ENCODE measurements around the gene SNAPC2. TPM values are rescaled to one million over a fixed set of nuclear protein-coding genes. Genes with fewer than 3 reads are reported as not detected.

SNAPC2 gene
- total and polyA plus RNA-seq, 12 donors, result 8.2 to 38.2 (median 20.9) TPM

DNA sequence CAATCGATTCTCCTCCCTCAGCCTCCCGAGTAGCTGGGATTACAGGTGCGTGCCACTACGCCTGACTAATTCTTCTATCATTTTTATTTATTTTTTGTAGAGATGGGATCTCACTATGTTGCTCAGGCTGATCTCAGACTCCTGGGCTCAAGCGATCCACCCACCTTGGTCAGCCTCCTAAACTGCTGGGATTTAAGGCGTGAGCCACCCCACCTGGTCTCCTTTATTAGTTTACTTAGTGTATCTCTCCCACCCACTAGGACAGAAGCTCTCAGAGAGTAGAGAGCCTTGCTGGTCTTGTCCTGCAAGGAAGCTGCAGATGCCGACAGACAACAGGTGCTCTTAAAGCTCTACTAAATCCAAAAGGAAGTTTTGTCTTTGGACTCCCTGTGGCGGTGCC is 34.3 kb upstream of the SNAPC2 start:
- Histone ChIP-seq H3K27me3 (no peaks in the 10 kb centered on the region), H3K36me3 (replicated peaks in 1 of 2) (no peaks in the 10 kb centered on the region), H3K4me3 (no peak overlapping the region), H3K4me1 (replicated peaks in 1 of 2) (peaks cover 0 to 4% of the 10 kb centered on the region in 2 donors), H3K27ac (no peak overlapping the region), H3K9me3 (replicated peaks in 1 of 3) (no peaks in the 10 kb centered on the region)
- DNase-seq, result no peak
- intact Hi-C loops (cut with DNase I), result no loop called here
- 81 to 93% (median 90%) methylated on average over 8 of the region's 8 CpGs for WGBS, 4 donors
- TF ChIP-seq POLR2A (IDR thresholded peaks at IDR 0.05), result no peak

DNA sequence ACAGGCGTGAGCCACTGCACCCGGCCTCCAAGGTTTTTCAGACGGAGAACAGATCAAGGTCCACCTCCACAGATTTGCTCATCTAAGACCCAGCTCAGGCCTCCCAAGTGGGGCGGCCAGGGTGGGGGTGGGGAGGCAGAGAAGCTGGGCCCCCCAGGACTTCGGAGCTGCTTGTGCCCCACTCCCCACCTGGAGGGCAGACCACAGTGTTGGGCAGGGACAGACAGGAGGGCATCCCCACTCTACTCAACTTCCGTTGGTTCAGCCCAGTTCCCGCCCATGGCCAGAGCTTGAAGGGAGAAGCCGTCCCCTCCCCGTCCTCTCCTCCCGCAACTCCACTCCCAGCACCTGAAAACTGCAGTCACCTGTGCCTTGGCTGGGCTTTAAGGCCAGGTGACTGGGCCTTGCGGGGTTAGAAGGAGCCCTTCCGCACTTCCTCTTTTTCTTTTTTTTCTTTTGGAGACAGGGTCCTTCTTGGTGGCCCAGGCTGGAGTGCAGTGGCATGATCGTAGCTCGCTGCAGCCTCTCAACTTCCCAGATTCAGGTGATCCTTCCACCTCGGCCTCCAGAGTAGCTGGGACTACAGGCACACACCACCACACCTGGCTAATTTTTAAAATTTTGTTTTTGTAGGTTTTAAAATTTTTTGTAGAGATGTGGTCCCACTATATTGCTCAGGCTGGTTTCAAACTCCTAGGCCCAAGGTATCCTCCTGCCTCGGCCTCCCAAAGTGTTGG is 32.6 kb upstream of the SNAPC2 start:
- Histone ChIP-seq H3K9me3 (replicated peaks in 1 of 3) (no peaks in the 10 kb centered on the region), H3K4me3 (no peak overlapping the region), H3K36me3 (replicated peaks in 1 of 2) (no peaks in the 10 kb centered on the region), H3K27me3 (no peaks in the 10 kb centered on the region), H3K4me1 (replicated peaks in 1 of 2) (peaks cover 0 to 4% of the 10 kb centered on the region in 2 donors), H3K27ac (no peak overlapping the region)
- TF ChIP-seq POLR2A (IDR thresholded peaks at IDR 0.05), result no peak
- TF ChIP-seq, protein P1, sequence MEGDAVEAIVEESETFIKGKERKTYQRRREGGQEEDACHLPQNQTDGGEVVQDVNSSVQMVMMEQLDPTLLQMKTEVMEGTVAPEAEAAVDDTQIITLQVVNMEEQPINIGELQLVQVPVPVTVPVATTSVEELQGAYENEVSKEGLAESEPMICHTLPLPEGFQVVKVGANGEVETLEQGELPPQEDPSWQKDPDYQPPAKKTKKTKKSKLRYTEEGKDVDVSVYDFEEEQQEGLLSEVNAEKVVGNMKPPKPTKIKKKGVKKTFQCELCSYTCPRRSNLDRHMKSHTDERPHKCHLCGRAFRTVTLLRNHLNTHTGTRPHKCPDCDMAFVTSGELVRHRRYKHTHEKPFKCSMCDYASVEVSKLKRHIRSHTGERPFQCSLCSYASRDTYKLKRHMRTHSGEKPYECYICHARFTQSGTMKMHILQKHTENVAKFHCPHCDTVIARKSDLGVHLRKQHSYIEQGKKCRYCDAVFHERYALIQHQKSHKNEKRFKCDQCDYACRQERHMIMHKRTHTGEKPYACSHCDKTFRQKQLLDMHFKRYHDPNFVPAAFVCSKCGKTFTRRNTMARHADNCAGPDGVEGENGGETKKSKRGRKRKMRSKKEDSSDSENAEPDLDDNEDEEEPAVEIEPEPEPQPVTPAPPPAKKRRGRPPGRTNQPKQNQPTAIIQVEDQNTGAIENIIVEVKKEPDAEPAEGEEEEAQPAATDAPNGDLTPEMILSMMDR (IDR thresholded peaks at IDR 0.05), result no peak
- DNase-seq, result no peak
- 71 to 80% (median 78%) methylated on average over 15 to 16 of the region's 16 CpGs for WGBS, 4 donors
- intact Hi-C loops (cut with DNase I), result no loop called here

DNA sequence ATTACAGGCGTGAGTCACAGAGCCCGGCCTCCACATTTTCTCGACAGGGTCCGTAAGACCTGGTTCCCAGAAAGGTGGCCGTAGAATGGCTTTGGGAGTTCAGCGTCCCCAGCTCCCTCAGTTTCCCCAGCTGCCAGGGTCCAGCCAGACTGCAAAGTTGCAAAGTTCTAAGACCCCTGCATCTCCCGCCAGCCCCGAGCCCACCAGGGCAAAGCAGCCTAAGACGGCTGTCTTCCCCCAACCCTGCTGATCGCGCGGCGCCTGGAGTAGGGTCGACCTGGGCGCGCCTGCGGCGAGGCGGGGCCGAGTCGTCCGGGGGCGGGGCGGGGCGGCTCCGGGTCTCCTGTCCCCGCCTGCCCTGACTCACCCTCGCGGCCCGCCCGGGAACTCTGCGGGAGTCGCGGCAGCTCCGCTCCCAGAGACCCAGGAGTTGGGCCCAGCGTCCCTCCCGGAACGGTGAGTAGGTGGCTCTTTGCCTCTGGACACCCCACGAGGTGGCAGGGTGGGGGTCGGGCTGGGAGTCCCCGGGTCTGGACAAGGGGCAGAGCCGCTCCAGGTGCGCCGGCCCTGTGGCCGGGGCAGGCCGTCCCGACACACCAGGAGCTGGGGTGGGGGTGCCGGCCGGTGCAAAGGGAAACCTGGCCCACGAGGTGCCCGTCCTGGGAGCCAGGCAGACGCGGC is 31.9 kb upstream of the SNAPC2 start, which contains the start of gene LRRC8E:
TSS of gene LRRC8E (plus strand) at position 366 of the 681 bp plus-strand sequence. CDS start 7,094 bp downstream, outside the sequence.
- intact Hi-C loops (cut with DNase I), result no loop called here
- Histone ChIP-seq H3K36me3 (replicated peaks in 1 of 2) (no peaks in the 10 kb centered on the region), H3K27me3 (no peaks in the 10 kb centered on the region), H3K4me1 (replicated peaks in 1 of 2) (peaks cover 4% of the 10 kb centered on the region in 2 donors), H3K9me3 (replicated peaks in 1 of 3) (no peaks in the 10 kb centered on the region), H3K4me3 (peak within 1 kb of the TSS in 2 of 4 donors; percentile 33 to 74), H3K27ac (peak within 1 kb of the TSS in 2 of 5 donors; percentile 67 to 71)
- peak in 6 of 7 donors; percentile 67 to 82 (median 74) for DNase-seq
- WGBS, 4 donors, result 8 to 25% (median 13%) methylated on average over 15 to 53 of the region's 53 CpGs
- TF ChIP-seq, protein P1 (IDR thresholded peaks at IDR 0.05), result no peak
- TF ChIP-seq POLR2A (IDR thresholded peaks at IDR 0.05), result peak in 1 of 2 donors; percentile 73

DNA sequence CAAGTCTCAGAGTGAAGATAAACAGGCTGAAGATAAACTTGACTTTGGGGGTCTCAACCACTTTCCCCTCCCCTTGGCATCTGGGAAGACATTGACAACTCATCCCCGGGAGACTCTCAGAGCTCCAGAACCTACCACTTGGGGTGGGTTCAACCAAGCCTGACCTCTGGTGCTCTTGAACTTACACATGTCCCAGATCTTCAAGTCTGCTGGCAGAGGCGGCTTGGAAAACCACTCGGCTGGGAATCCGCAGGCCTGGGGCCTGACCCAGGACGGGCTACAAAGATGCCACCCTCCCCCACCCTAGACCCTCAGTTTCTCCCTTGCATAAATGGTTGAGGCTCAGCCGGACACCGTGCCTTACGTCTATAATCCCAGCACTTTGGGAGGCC is 31.3 kb upstream of the SNAPC2 start:
- intact Hi-C loops (cut with DNase I), result no loop called here
- Histone ChIP-seq H3K27me3 (no peaks in the 10 kb centered on the region), H3K9me3 (replicated peaks in 1 of 3) (no peaks in the 10 kb centered on the region), H3K4me3 (peak overlapping the region in 2 of 4 donors; percentile 33 to 74), H3K4me1 (replicated peaks in 1 of 2) (peaks cover 4 to 8% of the 10 kb centered on the region in 2 donors), H3K36me3 (replicated peaks in 1 of 2) (no peaks in the 10 kb centered on the region), H3K27ac (peak overlapping the region in 2 of 5 donors; percentile 67 to 71)
- no peak for DNase-seq
- WGBS, 4 donors, result 67 to 75% (median 70%) methylated on average over 7 to 8 of the region's 8 CpGs
- no peak for TF ChIP-seq POLR2A (IDR thresholded peaks at IDR 0.05)
- TF ChIP-seq, protein P1 (IDR thresholded peaks at IDR 0.05), result no peak

Data from adrenal gland (tissue), 12 donors.